ENCODE measurements around the gene TMEM45A. TPM values are rescaled to one million over a fixed set of nuclear protein-coding genes. Genes with fewer than 3 reads are reported as not detected.
"Not testable (repeated sequence)": the region's sequence is repeated elsewhere in the genome, so short reads cannot be mapped to it uniquely, and the experiment has no call there.

The TMEM45A gene
- total RNA-seq, 1 donor from 2014 or later = 9.0 TPM

DNA sequence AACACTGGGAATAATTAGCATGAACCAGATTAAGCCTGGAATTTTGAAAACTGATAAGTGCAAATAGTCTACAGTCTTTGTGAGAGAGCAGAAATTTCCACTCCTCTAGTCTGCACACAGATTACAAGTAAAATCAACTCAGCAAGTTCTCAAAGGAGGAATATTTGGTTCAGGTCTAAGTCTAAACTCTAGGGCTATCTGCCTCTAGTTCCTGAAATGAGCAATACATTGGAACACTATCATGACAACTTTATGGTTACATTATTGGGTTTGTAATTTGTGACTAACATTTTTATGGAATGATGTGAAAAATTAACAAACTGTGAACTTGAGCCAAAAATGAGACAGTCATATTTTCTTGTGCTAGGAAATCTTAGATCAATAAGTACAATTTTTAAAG lies 86.2 kb downstream of the TMEM45A start:
- no peak for DNase-seq

DNA sequence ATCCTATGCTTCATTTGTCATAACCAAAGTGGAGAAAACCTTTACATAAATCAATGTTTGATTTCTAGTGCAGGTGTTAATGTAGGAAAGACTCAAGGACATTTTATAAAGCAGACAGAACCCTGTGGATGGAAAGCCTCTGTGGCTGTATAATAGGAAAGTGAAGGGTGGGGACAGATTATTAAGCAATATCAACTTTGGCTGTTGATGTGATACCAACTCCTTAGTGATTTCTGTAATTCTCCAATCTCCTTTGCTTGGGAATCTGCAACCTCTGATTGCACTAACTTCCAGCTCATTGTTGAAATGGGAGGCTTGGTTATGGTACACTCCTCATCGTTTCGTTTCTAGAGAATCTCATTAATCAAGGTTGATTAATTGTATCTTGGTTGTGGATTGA lies 87.7 kb downstream of the TMEM45A start:
- no peak for DNase-seq

DNA sequence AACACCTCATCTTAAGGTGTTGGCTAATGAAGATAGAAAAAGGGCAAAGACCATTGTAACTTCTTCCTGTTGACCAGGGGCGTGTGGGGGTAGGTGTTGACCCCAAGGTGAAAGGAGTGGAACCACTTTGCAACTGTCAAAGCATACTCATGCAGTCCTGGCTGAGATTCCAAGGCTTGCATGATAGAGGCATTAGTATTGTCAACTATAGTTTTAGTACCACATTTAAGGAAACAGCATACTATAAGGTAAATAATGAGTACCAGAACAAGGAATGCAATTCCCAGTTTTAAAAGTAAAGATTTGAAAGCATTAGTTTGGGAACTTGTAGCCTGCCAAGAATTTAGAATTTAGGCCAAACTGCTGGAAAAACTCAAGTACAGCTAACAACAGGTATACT lies 89.2 kb downstream of the TMEM45A start:
- DNase-seq = no peak

- not testable (repeated sequence) for DNase-seq
Measured at GRCh38 chr3:100582157-100582556, 89.7 kb downstream of the TMEM45A start.

- DNase-seq = no peak
Measured at GRCh38 chr3:100584101-100584660, 91.8 kb downstream of the TMEM45A start.

GRCh38 chr3:100586832-100587231 lies 94.4 kb downstream of the TMEM45A start:
- no peak for DNase-seq

- no peak for DNase-seq
Measured at GRCh38 chr3:100588251-100588650, 95.8 kb downstream of the TMEM45A start.

GRCh38 chr3:100590114-100590839 lies 97.9 kb downstream of the TMEM45A start:
- peak; percentile 85 for DNase-seq

DNA sequence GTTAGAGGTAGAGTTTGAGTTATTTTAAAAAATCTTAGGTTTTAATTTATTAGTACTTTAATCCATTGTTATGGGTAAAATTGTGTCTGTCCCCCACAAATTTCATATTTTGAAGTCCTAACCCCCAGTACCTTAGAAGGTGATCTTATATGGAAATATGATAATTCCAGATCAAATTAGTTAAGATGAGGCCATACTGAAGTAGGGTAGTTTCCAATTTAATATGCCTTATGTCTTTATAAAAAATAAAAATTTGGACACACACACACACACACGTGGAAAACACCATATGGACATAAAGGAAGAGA lies 98.4 kb downstream of the TMEM45A start:
- DNase-seq = no peak

DNA sequence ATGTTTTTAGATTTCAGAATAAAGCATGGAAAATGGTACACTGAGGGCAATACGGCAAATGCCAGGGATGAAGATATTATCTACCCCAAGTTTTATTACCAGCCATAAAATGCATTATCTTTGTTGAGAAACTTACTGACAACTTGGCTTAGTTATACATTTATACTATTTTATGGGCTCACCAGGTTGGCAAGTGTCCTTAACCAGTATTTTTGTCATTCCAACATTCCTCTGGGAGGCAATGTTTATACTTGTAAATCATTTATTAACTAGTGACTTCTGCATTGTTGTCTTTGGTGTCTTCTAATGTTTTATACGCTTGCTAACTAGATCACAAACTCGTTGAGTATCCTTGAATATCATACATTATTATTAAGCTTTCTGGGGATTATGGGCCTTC lies 99.0 kb downstream of the TMEM45A start:
- DNase-seq = no peak

DNA sequence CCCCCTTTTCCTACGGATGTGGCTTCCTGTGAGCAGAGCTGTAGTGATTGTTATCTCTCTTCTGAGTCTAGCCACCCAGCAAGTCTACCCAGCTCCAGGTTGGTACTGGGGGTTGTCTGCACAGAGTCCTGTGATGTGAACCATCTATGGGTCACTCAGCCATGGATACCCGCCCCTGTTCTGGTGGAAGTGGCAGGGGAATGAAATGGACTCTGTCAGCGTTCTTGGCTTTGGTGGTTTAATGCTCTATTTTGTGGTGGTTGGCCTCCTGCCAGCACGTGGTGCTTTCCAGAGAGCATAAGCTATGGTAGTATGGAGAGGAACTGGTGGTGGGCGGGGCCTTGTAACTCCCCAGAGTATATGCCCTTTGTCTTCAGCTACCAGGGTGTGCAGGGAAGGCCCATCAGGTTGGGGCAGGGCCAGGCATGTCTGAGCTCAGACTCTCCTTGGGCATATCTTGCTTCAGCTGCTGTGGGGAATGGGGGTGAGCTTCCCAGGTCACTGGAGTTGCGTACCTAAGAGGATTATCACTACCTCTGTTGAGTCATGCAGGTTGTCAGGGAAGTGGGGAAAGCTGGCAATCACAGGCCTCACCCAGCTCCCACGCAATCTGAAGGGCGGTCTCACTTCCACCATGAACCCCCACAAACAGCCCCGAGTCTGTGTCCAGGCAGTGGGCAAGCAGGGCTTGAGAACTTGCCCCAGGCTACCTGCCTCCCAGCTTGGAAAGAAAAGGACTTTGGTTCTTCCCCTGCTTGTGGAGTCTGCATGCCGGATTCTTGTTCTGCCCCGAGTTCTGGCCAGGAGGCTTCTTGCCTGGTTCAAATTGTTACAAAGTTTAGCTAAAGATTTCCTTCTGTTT lies 108.0 kb downstream of the TMEM45A start:
- DNase-seq = no peak

GRCh38 chr3:100602506-100603444 lies 110.4 kb downstream of the TMEM45A start:
- peak; percentile 14 for DNase-seq

GRCh38 chr3:100603469-100603868 lies 111.0 kb downstream of the TMEM45A start:
- DNase-seq = peak; percentile 26

GRCh38 chr3:100605358-100605757 lies 112.9 kb downstream of the TMEM45A start:
- DNase-seq = no peak

- no peak for DNase-seq
Measured at GRCh38 chr3:100606894-100607512, 114.6 kb downstream of the TMEM45A start.

GRCh38 chr3:100609305-100609704 lies 116.9 kb downstream of the TMEM45A start, which contains the start of gene ADGRG7:
TSS of gene ADGRG7 (plus strand) at chr3:100609601. CDS start at chr3:100609857, 256 bp downstream.
- no peak for DNase-seq

GRCh38 chr3:100609963-100610362 lies 117.5 kb downstream of the TMEM45A start:
- DNase-seq = no peak

GRCh38 chr3:100611221-100611620 lies 118.8 kb downstream of the TMEM45A start:
- no peak for DNase-seq

DNA sequence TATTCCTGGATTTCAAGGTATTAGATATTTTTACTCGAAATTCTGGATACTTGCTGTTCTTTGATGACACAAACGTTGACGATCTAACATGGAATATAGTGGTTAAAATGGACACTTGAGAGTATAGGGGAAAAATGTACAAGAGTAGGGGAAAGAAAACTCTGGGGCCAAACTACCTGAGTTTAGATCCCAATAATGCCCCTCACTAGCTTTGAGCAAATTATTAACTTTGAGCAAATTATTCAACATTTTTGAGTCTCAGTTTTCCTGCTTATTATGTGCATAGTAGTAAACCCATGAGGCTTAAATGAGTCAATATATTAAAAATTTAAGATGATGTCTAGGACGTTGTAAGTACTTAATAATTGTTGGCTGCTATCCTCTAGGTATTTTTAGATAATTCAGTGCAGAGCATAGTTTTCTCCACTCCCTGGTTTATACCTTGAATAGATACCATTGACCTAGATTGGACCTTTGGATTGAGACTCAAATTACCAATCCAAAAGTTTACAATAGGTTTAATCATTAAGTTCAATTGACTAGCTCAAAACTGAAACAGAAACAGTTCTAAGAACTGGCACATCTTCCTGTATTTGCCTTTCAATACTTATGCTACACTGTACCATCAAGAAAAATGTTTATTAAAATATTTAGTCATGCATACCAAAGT lies 121.4 kb downstream of the TMEM45A start:
- DNase-seq = no peak

- DNase-seq = no peak
Measured at GRCh38 chr3:100614941-100615340, 122.5 kb downstream of the TMEM45A start.

GRCh38 chr3:100615684-100616083 lies 123.3 kb downstream of the TMEM45A start:
- no peak for DNase-seq
